Panc1 (cell line): Measurements from ENCODE around the gene CACNA1A.

Source experiments
- CTCF ChIP-seq: fragments of 450-650 bp; IDR thresholded peaks from 2 replicates; pipeline ENCODE4 v1.5.1; 2017; ENCODE audit warnings: mild to moderate bottlenecking
- POLR2AphosphoS5 ChIP-seq: IDR thresholded peaks from 2 replicates; pipeline ENCODE4 v1.6.1; 2012; ENCODE audit warnings: mild to moderate bottlenecking, low read depth, low read length, moderate library complexity
- REST ChIP-seq, 2 experiments: IDR thresholded peaks; 2 replicates each; pipeline ENCODE4 v1.6.1; 2011 to 2012; ENCODE audit warnings: low read depth in 2 of 2, control low read depth in 1 of 2, low read length in 1 of 2, mild to moderate bottlenecking in 1 of 2, moderate library complexity in 1 of 2; ENCODE audit not compliant: insufficient read depth in 1 of 2
- TCF7L2 ChIP-seq: IDR thresholded peaks from 2 replicates; pipeline ENCODE4 v1.6.1; 2011; ENCODE audit warnings: mild to moderate bottlenecking, low read depth, low read length, inconsistent platforms

GRCh38 chr19:13234518-13234917 lies 271.8 kb downstream of the CACNA1A start:
- TF ChIP-seq CTCF: no peak
- no peak for TF ChIP-seq POLR2AphosphoS5
- no peak for TF ChIP-seq TCF7L2
- TF ChIP-seq REST (IDR thresholded peaks at IDR 0.05; ENCODE audit: insufficient read depth in 1 of 2, low read depth in 2 of 2, low read length in 1 of 2): no peak
